Effector CD8-positive, alpha-beta T cell (primary cell): ENCODE results near the gene CD274.

Source experiments
- DNase-seq: peaks from one replicate; lab custom pipeline; 2025; lab: John Stamatoyannopoulos, UW

The CD274 gene

GRCh38 chr9:5500441-5501235 is 50.3 kb downstream of the CD274 start:
- DNase-seq = no peak

GRCh38 chr9:5502553-5502952 is 52.2 kb downstream of the CD274 start:
- no peak for DNase-seq

GRCh38 chr9:5509573-5509972 is 59.2 kb downstream of the CD274 start:
- DNase-seq = no peak

GRCh38 chr9:5510360-5510931 is 60.1 kb downstream of the CD274 start, which contains the start of gene PDCD1LG2:
Gene PDCD1LG2 (plus strand): TSS chr9:5510531. CDS start chr9:5522547, 12,016 bp downstream.
- DNase-seq = no peak

GRCh38 chr9:5510989-5511388 is 60.6 kb downstream of the CD274 start:
- no peak for DNase-seq

- no peak for DNase-seq
Measured at GRCh38 chr9:5511476-5511875, 61.1 kb downstream of the CD274 start.

GRCh38 chr9:5511935-5512580 is 61.7 kb downstream of the CD274 start:
- no peak for DNase-seq

- DNase-seq = no peak
Measured at GRCh38 chr9:5512658-5513452, 62.5 kb downstream of the CD274 start.

GRCh38 chr9:5513966-5514616 is 63.7 kb downstream of the CD274 start:
- no peak for DNase-seq

GRCh38 chr9:5514617-5515260 is 64.4 kb downstream of the CD274 start:
- no peak for DNase-seq

GRCh38 chr9:5515261-5515650 is 64.9 kb downstream of the CD274 start:
- no peak for DNase-seq

GRCh38 chr9:5516453-5517220 is 66.3 kb downstream of the CD274 start:
- DNase-seq = no peak

- no peak for DNase-seq
Measured at GRCh38 chr9:5518171-5518936, 68.0 kb downstream of the CD274 start.

- no peak for DNase-seq
Measured at GRCh38 chr9:5518937-5519319, 68.6 kb downstream of the CD274 start.
